Measurements from ENCODE around the gene FLVCR1.

Gene FLVCR1

GRCh38 chr1:212945463-212946160, 87.5 kb downstream of the FLVCR1 start:
- DNase-seq (ENCODE audit: low read depth, low spot score), result no peak

GRCh38 chr1:212946872-212947271, 88.8 kb downstream of the FLVCR1 start:
- no peak for DNase-seq (ENCODE audit: low read depth, low spot score)
